Neural cell (in vitro differentiated cells): ENCODE results near the gene PLOD2. TPM values are rescaled to one million over a fixed set of nuclear protein-coding genes. Genes with fewer than 3 reads are reported as not detected.

ENCODE experiments used
- H2AFZ ChIP-seq: fragments of 200-600, 300-800 bp; sonication (generic), shearing (Covaris generic); 2 replicates; pipeline ENCODE4 v1.6.0; 2014; ENCODE audit warnings: low read depth, mild to moderate bottlenecking, antibody characterized with exemption, low read length, moderate library complexity
- H3F3A ChIP-seq: fragments of 200-600 bp; shearing (Covaris generic); 2 replicates; pipeline ENCODE4 v1.6.1; 2016; ENCODE audit warnings: mild to moderate bottlenecking, moderate library complexity, mixed read lengths, antibody characterized with exemption, low read length; ENCODE audit not compliant: insufficient read depth, poor library complexity, severe bottlenecking
- H3K27ac ChIP-seq: fragments of 200-600, 300-800 bp; sonication (generic), shearing (Covaris generic); 2 replicates; pipeline ENCODE4 v1.5.1; 2014; ENCODE audit warnings: mild to moderate bottlenecking, low read length, moderate library complexity
- H3K27me3 ChIP-seq: fragments of 300-800, 200-600 bp; sonication (generic), shearing (Covaris generic); 2 replicates; pipeline ENCODE4 v1.6.0; 2014; ENCODE audit warnings: mild to moderate bottlenecking, low read depth, low read length, moderate library complexity; ENCODE audit not compliant: insufficient read depth
- H3K36me3 ChIP-seq: fragments of 300-800, 200-600 bp; sonication (generic), shearing (Covaris generic); 2 replicates; pipeline ENCODE4 v1.5.1; 2014; ENCODE audit warnings: mild to moderate bottlenecking, antibody characterized with exemption, low read length, moderate library complexity; ENCODE audit not compliant: insufficient read depth
- H3K4me2 ChIP-seq: fragments of 300-800, 200-600 bp; sonication (generic), shearing (Covaris generic); 2 replicates; pipeline ENCODE4 v1.6.0; 2014; ENCODE audit warnings: mild to moderate bottlenecking, low read length
- H3K4me3 ChIP-seq: fragments of 300-800, 200-600 bp; sonication (generic), shearing (Covaris generic); 2 replicates; pipeline ENCODE4 v1.5.1; 2014; ENCODE audit warnings: mild to moderate bottlenecking, low read length, moderate library complexity
- H3K79me2 ChIP-seq: fragments of 200-600 bp; shearing (Covaris generic); replicated peaks from 2 replicates; pipeline ENCODE4 v1.6.0; 2014; ENCODE audit warnings: mild to moderate bottlenecking, low read length, moderate library complexity; ENCODE audit not compliant: insufficient read depth
- H3K9ac ChIP-seq: fragments of 300-800, 200-600 bp; sonication (generic), shearing (Covaris generic); 2 replicates; pipeline ENCODE4 v1.6.1; 2016; ENCODE audit warnings: mild to moderate bottlenecking, low read length, mixed read lengths
- H3K9me2 ChIP-seq: fragments of 200-600 bp; shearing (Covaris generic); 2 replicates; pipeline ENCODE4 v1.6.1; 2016; ENCODE audit warnings: mild to moderate bottlenecking, low read length, mixed read lengths; ENCODE audit not compliant: insufficient read depth
- H3K9me3 ChIP-seq: fragments of 200-600, 300-800 bp; sonication (generic), shearing (Covaris generic); 2 replicates; pipeline ENCODE4 v1.6.1; 2016; ENCODE audit warnings: mild to moderate bottlenecking, mixed run types, low read length, moderate library complexity, mixed read lengths
- H4K20me1 ChIP-seq: fragments of 200-600 bp; shearing (Covaris generic); 2 replicates; pipeline ENCODE4 v1.6.1; 2016; ENCODE audit warnings: mild to moderate bottlenecking, mixed run types; ENCODE audit not compliant: insufficient read depth
- EP300 ChIP-seq: fragments of 450-650 bp; conservative IDR thresholded peaks from 2 replicates; pipeline ENCODE4 v1.6.1; 2014; ENCODE audit warnings: antibody characterized with exemption, mild to moderate bottlenecking, moderate library complexity; ENCODE audit not compliant: poor library complexity, severe bottlenecking
- EZH2 ChIP-seq: fragments of 200-600, 300-800 bp; shearing (Covaris generic), sonication (generic); IDR thresholded peaks from 2 replicates; pipeline ENCODE4 v1.6.1; 2014; ENCODE audit warnings: antibody characterized with exemption, low read length, borderline replicate concordance, mild to moderate bottlenecking; ENCODE audit not compliant: insufficient read depth, poor library complexity, severe bottlenecking
- MXI1 ChIP-seq: fragments of 450-650 bp; conservative IDR thresholded peaks from 2 replicates; pipeline ENCODE4 v1.6.1; 2014; ENCODE audit warnings: antibody characterized with exemption, mild to moderate bottlenecking; ENCODE audit not compliant: poor library complexity, severe bottlenecking
- POLR2AphosphoS5 ChIP-seq: IDR thresholded peaks from 2 replicates; pipeline ENCODE4 v1.6.1; 2012
- RAD21 ChIP-seq: fragments of 450-650 bp; conservative IDR thresholded peaks from 2 replicates; pipeline ENCODE4 v1.6.1; 2014; ENCODE audit warnings: antibody characterized with exemption, mild to moderate bottlenecking, moderate library complexity
- SMC3 ChIP-seq: fragments of 450-650 bp; conservative IDR thresholded peaks from 2 replicates; pipeline ENCODE4 v1.6.1; 2014; ENCODE audit warnings: antibody characterized with exemption, mild to moderate bottlenecking, moderate library complexity; ENCODE audit not compliant: poor library complexity
- TAF1 ChIP-seq: IDR thresholded peaks from 2 replicates; pipeline ENCODE4 v1.6.1; 2012; ENCODE audit warnings: low read depth
- polyA plus RNA-seq: library from polyadenylated mRNA; depleted of rRNA; stranded (reverse); fragments of >200 nt; gene quantifications from 2 replicates; pipeline ENCODE4 v1.2.3, GENCODE V29; 2014
- TF ChIP-seq, protein P1 (sequence below): IDR thresholded peaks from 2 replicates; pipeline ENCODE4 v1.6.1; 2012; ENCODE audit warnings: borderline replicate concordance
- TF ChIP-seq, protein P2 (sequence below): fragments of 450-650 bp; IDR thresholded peaks from 2 replicates; pipeline ENCODE4 v1.5.1; 2014; ENCODE audit warnings: antibody characterized with exemption, mild to moderate bottlenecking, moderate library complexity; ENCODE audit not compliant: poor library complexity, severe bottlenecking

Gene PLOD2
- polyA plus RNA-seq, 1 donor from 2014 or later: 5.6 TPM

DNA sequence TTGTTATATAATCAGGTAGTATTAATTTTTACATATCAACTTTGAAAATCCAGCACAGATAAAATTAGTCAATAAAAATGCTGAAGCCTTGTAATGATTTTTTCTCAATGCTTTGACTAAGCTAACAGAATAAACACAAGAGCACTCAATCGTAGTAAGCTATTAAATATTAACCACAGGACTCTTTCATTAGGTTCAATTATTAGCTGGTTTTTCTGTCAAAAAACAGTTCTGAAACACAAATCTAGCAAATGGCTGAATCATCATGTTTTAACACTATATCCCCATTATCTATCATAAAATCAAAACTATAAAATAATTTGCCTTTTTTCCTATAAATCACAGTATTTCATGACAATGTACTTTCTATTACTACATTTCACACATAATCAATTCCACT, 69.6 kb downstream of the PLOD2 start:
- no peaks in the 10 kb centered on the region for H3K36me3 ChIP-seq

GRCh38 chr3:146090521-146090920, 70.5 kb downstream of the PLOD2 start:
- Histone ChIP-seq H3K9ac (no peak overlapping the region), H3K4me2 (no peak overlapping the region), H4K20me1 (no peaks in the 10 kb centered on the region), H3K36me3 (no peaks in the 10 kb centered on the region), H3K27me3 (no peaks in the 10 kb centered on the region), H3F3A (no peaks in the 10 kb centered on the region), H3K27ac (no peak overlapping the region), H3K9me3 (no peaks in the 10 kb centered on the region), H3K9me2 (no peaks in the 10 kb centered on the region), H3K4me3 (no peak overlapping the region), H2AFZ (no peak overlapping the region), H3K79me2 (no peaks in the 10 kb centered on the region)
- TF ChIP-seq POLR2AphosphoS5 (no peak), EP300 (no peak), TAF1 (no peak), SMC3 (no peak), EZH2 (no peak), RAD21 (no peak), MXI1 (no peak)
- TF ChIP-seq, protein P1, sequence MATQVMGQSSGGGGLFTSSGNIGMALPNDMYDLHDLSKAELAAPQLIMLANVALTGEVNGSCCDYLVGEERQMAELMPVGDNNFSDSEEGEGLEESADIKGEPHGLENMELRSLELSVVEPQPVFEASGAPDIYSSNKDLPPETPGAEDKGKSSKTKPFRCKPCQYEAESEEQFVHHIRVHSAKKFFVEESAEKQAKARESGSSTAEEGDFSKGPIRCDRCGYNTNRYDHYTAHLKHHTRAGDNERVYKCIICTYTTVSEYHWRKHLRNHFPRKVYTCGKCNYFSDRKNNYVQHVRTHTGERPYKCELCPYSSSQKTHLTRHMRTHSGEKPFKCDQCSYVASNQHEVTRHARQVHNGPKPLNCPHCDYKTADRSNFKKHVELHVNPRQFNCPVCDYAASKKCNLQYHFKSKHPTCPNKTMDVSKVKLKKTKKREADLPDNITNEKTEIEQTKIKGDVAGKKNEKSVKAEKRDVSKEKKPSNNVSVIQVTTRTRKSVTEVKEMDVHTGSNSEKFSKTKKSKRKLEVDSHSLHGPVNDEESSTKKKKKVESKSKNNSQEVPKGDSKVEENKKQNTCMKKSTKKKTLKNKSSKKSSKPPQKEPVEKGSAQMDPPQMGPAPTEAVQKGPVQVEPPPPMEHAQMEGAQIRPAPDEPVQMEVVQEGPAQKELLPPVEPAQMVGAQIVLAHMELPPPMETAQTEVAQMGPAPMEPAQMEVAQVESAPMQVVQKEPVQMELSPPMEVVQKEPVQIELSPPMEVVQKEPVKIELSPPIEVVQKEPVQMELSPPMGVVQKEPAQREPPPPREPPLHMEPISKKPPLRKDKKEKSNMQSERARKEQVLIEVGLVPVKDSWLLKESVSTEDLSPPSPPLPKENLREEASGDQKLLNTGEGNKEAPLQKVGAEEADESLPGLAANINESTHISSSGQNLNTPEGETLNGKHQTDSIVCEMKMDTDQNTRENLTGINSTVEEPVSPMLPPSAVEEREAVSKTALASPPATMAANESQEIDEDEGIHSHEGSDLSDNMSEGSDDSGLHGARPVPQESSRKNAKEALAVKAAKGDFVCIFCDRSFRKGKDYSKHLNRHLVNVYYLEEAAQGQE: no peak
- TF ChIP-seq, protein P2, sequence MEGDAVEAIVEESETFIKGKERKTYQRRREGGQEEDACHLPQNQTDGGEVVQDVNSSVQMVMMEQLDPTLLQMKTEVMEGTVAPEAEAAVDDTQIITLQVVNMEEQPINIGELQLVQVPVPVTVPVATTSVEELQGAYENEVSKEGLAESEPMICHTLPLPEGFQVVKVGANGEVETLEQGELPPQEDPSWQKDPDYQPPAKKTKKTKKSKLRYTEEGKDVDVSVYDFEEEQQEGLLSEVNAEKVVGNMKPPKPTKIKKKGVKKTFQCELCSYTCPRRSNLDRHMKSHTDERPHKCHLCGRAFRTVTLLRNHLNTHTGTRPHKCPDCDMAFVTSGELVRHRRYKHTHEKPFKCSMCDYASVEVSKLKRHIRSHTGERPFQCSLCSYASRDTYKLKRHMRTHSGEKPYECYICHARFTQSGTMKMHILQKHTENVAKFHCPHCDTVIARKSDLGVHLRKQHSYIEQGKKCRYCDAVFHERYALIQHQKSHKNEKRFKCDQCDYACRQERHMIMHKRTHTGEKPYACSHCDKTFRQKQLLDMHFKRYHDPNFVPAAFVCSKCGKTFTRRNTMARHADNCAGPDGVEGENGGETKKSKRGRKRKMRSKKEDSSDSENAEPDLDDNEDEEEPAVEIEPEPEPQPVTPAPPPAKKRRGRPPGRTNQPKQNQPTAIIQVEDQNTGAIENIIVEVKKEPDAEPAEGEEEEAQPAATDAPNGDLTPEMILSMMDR: no peak

More for the DNA sequence above, 69.6 kb downstream of the PLOD2 start:
- Histone ChIP-seq H3K4me3 (no peak overlapping the region), H3K4me2 (no peak overlapping the region), H3K79me2 (no peaks in the 10 kb centered on the region), H3K27ac (no peak overlapping the region), H3K27me3 (no peaks in the 10 kb centered on the region), H3F3A (no peaks in the 10 kb centered on the region), H3K9me3 (no peaks in the 10 kb centered on the region), H2AFZ (no peak overlapping the region), H3K9ac (no peak overlapping the region), H4K20me1 (no peaks in the 10 kb centered on the region), H3K9me2 (no peaks in the 10 kb centered on the region)
- no peak for TF ChIP-seq EZH2
- TF ChIP-seq EP300: no peak
- no peak for TF ChIP-seq SMC3
- no peak for TF ChIP-seq TAF1
- TF ChIP-seq, protein P1: no peak
- TF ChIP-seq, protein P2: no peak
- no peak for TF ChIP-seq RAD21
- no peak for TF ChIP-seq POLR2AphosphoS5
- TF ChIP-seq MXI1: no peak
